NCI-H774 (cell line): Measurements from ENCODE around the gene PYHIN1.
"Not testable (repeated sequence)": the region's sequence is repeated elsewhere in the genome, so short reads cannot be mapped to it uniquely, and the experiment has no call there.

Source experiments
- DNase-seq: peaks from one replicate; lab custom pipeline; 2025; lab: John Stamatoyannopoulos, UW

The PYHIN1 gene

DNA sequence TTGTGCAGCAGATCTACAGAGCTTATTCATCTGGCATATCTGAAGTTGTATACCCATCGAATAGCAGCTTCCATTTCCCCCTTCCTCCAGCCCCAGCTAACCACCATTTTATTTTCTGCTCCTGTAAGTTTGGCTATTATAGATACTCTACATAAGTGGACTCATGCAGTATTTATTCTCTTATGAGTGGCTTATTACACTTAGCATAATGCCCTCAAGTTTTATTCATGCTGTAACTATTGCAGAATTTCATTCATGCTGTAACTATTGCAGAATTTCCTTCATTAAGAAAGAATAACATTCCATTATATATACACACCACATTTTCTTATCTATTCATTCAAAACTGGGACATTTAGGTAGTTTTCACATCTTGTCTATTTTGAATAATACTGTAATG is 47.9 kb downstream of the PYHIN1 start:
- DNase-seq, result no peak

DNA sequence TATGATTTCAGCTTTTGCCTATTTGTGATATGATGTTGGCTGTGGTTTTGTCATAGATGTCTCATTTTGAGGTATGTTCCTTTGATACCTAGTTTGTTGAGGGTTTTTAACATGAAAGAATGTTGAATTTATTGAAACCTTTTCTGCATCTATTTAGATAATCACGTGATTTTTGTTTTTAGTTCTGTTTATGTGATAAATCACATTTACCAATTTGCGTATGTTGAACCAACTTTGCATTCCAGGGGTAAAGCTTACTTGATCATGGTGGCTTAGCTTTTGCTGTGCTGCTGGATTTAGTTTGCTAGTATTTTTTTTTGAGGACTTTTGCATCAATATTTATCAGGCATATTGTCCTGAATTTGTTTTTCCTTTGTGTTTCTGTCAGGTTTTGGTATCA is 51.9 kb downstream of the PYHIN1 start:
- no peak for DNase-seq

DNA sequence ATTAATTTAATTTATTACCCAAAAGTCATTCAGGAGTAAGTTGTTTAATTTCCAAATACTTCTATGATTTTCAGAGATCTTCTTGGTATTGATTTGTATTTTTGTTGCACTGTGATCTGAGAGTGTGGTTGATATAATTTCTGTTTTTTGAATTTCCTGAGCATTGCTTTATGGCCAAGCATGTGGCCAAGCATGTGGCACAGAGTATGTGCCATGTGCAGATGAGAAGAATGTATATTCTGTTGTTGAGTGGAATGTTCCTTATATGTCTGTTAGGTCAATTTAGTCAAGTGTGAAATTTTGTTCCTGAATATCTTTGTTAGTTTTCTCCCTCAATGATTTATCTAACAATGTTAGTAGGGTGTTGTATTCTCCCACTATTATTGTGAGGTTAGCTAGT is 53.0 kb downstream of the PYHIN1 start:
- no peak for DNase-seq

DNA sequence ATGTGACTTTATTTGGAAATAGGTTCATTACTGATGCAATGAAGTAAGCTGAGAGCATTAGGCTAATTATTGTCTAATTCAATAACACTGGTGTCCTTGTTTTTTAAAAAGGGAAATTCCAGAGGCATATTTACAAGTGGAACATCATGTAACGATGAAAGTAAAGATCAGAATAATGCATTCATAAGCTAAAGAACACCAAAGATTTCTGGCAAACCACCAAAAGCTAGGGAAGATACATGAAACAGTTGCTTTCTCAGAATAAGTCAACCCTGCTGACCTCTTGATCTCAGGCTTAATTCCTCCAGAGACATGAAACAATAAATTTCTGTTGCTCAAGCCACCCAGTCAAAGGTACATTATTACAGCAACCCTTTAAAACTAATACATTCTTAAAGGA is 58.1 kb downstream of the PYHIN1 start:
- no peak for DNase-seq

DNA sequence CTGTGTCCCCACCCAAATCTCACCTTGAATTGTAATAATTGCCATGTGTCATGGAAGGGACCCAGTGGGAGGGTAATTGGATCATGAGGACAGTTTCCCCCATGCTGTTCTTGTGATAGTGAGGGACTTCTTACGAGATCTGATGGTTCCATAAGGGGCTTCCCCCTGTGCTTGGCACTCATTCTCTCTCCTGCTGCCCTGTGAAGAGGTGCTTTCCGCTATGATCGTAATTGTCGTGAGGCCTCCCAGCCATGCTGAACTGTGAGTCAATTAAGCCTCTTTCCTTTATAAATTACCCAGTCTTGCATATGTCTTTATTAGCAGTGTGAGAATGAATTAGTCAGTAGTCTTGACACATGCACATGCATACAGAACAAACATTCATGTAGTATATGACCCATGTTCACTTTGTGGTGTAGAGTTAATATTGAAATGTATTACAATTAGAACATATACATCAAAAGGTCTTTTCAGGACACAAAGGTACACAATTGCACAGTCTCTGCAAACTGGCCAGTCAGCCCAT is 61.5 kb downstream of the PYHIN1 start:
- DNase-seq, result no peak

DNA sequence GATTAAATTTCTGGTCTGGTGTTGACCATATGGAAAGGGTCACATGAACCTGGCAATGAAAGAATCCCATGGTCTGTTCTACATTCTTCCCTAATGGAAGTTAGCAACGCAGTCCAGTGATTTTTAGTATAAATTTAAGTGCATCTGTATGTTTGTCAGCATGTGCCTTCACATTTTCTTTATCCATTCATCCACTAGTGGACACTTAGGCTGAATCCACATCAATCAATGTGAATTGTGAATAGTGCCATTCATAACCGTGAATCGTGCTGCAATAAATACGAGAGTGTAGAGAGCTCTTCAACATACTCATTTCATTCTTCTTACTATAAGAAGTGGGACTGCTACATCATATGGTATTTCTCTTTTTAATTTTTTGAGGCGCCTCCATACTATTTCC is 65.6 kb downstream of the PYHIN1 start:
- DNase-seq, result no peak

DNA sequence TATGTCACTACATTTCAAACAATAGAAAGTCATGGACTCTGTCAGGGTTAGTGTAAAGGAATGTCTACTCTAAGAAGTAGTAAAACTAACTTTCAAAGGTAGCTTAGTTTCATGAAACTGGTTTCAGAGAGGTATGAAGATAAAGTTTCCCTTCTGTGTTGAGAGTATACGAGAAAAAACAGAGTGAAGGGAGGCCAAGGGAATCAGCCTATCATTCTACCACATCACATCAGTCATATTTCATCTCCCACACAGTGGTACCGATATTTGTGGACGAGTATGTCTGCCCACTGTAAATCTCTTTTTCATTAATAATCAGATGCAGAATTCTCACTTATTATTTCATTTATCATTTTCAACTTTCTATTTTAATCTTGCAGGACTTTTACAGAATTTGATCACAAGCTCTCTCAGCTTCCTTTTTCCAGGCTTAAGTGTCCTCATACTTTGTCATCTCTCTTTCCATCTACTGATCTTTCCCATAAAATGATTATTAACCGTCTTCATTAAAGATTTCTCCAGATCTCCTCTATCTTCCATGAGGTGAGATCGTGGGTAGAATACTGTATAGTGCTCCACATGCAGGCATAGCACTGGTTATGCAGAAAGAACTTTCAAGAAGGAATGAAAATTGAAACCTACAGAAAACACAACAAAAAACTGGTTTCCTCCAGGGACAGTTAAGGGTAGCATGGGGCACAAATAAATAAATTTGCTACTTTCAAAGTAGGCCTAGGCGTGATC is 66.9 kb downstream of the PYHIN1 start:
- no peak for DNase-seq

DNA sequence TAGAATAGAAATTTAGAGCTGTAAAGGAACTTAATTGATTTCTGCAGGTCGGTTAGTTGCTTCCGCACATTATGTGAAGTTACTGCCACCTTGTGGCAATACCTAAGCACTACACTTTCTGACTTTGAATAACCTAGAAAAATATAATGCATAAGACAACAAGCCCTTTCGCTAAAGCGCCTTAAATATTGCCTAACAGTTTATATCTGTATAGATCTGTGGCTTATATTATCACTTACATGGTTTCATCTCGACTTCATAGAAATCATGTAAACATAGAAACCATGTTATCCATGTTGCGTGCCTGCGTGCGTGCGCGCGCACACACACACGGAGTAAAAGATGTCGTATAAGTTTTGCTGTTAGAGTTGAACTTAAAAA is 67.4 kb downstream of the PYHIN1 start:
- DNase-seq, result peak; percentile 57

DNA sequence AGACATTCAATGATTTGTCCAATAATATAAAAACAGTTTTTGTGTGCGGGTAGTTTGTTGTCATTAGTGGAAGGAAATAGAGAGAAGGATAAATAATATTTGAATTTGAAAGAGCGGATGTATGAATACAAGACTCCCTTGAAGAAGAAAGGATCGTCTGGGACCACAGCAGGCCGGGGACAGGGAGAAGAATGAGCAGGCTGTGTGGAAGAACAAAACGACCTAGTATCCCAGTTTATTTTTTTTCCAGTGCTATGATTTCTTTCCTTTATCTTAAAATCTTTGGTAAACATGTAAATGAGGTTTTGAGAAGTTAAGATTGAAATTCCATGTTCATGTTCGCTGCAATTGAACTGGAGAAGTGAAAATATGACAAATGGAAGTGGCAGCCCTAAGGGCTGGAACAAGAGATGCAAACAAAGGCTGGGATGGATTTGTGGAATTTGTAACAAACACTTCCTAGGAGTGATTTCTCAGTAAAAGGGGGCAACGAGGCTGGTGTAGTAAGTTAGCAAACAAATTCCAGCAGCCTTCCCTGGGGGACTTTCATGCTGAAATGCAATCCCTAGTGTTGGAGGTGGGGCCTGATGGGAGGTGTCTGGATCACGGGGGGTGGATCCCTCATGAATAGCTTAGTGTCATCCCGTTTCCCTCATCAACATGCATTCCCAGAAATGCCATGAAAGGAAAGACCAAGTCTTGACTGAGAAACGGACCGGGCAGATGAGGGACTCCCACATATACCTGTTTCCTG is 68.1 kb downstream of the PYHIN1 start:
- DNase-seq, result peak; percentile 18

DNA sequence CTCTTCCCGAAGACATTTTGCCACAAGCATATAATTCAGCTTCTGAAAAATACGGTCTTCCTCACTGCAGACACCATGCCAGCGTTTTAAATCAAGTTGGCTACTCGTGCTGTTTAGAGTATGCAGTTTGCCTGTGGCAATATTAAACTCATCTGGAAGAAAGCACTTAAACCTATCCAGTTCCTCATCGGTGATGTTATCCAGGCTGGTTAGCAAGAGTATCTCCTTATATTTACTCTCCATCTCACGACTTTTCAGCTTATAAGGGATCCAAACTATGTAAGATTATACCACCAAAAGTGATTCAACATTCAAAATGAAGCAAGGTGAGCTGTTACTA is 68.7 kb downstream of the PYHIN1 start:
- DNase-seq, result no peak

DNA sequence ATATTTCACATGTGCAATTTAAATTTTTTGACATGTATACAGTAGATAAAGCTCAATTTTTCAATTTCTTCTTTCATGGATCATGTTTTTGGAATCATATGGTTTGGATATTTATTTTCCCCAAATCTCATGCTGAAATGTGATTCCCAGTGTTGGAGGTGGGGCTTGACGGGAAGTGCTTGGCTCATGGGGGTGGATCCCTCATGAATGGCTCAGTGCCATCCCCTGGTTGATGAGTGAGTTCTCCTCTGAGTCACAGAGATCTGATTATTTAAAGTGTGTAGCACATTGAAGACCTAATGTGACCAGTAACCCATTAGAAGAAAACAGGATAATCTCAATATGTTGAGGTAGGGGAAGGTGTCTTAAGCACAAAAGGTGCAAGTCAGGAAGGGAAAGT is 69.3 kb downstream of the PYHIN1 start:
- no peak for DNase-seq

DNA sequence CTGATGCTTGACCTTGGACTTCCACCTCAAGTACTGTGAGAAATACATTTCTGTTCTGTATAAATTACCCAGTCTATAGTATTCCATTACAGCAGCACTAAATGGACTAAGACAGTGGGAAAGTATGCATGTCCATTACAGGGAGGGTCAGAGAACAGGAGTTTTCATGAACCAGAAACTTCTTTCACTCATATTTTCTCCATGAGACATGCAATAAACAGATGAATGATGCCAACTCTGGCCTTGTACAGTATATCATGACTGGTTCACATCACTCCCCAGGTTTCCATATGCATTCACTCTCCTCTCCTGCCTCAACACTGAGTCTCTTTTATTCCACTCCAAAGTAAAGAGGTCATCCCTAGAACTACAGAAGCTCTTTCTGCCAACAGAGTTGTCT is 73.8 kb downstream of the PYHIN1 start:
- DNase-seq, result no peak

DNA sequence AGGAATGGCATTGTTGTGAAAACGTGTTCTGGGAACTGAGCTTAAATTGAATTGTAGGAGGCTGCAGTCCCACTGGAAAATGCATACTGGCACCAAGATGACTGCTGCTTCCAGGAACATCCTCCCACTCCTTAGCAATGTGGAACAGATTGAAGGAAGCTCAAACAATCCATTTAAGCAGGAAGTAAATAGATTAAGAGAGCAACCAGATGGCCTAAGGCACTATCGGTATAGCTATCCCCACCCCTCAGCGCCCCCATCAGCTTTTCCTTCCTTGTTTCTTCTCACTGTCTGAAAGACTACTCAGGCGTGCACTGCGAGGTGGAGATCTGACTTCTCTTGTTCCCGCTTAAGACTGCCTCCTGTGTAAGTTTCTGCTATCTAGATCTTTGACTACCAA is 74.3 kb downstream of the PYHIN1 start:
- no peak for DNase-seq

DNA sequence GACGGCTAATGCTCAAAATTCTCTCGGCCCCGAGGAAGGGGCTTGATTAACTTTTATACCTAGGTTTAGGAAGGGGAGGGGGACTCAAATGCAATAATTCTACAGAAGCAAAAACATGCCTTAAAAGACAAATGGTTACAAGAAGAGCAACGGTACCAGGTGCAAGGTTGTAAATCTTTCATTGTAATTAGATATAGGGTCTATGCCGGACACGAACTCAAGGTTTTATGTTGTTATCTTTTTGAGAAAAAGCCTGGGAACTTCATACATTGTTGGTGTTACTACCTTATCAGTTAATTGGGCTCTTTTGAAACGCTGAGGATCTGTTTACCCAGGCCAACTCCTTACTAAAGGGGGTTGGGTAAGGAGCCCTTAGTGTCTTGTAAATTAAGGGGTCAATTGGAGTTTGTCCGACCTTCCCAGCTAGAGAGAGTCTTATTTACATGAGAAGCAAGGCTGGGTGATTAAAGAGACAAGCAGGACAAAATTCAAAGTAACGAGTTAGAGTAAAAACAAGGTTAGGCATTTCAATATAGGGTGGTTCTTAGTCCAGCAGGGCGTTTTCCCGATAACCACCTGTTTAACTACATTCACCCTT is 75.0 kb downstream of the PYHIN1 start:
- DNase-seq, result not testable (repeated sequence)

DNA sequence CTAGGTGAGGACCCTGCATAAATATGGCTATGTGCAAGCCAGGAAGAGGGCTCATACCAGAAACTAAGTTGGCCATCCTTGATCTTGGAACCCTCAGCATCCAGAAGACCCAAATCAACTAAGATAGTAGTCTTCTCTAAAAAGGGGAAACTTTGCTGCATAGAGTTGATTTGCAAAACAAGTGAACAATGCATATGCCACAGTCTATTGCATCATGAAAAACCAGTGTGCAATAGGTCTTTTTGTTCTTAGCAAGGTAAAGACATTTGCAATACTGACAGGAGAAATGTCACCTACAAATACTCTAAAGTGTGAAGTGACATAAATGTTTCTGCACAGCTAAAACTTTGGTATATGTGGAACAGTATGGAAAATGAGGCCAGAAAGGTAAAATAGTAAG is 76.4 kb downstream of the PYHIN1 start:
- DNase-seq, result no peak

DNA sequence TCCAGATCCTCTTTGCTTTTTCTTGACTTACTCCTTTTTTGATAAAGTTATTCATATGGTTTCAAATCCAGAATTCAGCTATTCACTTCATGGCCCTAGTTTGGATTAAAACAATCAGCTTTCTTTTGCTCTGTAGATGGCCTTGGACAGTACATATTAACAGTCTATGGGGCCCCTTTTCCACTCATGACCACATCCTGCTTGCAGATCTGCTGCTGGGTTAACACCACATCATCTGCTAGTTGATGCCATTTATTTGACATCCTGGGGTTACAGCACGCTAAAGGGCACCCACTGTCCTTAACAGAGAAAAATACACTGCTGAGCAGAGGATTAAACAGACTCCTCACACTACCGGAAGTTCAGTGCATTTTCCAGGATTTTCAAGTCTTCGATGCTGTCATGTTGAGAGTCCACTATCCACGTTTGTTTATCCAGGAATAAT is 77.4 kb downstream of the PYHIN1 start:
- DNase-seq, result no peak

DNA sequence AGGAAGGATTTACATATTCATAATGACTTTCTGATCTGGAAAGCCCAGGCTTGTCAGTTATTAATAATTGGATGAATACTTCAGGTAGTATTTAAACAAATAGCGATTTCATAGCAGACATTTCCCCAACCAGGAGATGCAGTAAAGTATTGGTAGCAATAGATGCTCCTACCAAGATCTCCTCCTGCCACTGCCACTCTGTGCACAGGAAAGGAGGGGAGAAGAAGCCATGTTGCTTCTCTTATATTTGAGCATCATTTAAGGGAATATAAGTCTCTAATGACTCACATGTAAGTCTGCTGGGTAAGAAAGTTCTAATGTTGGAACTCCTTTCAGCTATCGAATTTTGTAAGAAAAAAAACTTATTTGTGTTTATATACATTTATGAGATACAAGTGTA is 77.9 kb downstream of the PYHIN1 start:
- no peak for DNase-seq

DNA sequence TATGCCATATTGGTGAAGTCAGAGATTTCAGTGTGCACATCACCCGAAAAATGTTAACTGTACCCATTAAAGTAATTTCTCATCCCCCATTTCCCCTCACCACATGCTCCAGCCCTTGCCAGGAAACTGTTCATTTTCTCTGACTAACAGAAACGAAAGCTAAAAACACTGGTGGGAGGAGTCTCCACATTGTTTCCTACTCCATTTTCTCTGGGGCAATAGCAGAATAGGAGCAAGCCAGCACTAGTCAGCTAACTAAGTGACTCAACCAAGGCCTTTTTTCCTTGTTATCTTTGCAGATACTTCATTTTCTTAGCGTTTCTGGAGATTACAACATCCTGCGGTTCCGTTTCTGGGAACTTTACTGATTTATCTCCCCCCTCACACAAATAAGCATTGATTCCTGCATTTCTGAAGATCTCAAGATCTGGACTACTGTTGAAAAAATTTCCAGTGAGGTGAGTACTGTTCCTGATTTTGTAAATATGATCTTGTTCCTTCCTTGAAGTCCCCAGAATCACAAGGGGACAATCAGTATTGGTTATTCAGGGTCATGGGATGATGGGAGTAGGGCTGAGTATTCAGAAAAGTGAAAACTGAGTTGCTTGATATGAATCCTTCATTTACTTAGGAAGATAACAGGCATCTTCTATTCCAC is 78.5 kb downstream of the PYHIN1 start, which contains the start of gene IFI16:
Gene IFI16, plus strand, starts transcription at position 204 of the 658 bp plus-strand sequence. CDS start 4,774 bp downstream, outside the sequence.
- DNase-seq, result peak; percentile 21

DNA sequence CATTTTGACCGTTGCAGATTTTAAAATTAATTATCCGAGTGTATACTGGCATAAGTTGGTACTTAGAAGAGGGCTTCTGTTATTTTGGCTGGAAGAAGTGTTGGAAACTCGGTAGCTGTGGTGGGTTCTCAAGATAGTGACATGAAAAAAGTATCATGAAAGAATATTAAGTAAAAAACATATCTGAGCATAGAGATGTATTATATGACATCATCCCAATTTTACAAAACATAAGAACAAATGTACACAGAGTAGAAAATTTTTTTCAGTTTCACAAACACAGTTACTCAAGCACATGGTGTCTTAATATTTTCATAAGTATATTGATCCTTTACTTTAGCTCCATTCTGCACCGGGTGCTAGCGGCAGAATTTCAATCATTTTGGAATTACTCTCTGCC is 79.0 kb downstream of the PYHIN1 start:
- DNase-seq, result no peak

DNA sequence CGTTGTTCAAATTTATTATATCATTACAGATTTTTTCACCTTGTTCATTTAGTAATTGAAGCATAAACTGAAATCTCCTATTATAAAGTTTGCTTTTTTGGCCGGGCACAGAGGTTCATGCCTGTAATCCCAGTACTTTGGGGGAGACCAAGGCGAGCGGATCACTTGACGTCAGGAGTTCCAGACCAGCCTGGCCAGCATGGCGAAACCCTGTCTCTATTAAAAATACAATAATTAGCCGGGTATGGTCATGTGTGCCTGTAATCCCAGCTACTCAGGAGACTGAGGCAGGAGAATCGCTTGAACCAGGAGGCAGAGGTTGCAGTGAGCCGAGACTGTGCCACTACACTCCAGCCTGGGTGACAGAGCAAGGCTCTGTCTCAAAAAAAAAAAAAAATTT is 79.6 kb downstream of the PYHIN1 start:
- not testable (repeated sequence) for DNase-seq

DNA sequence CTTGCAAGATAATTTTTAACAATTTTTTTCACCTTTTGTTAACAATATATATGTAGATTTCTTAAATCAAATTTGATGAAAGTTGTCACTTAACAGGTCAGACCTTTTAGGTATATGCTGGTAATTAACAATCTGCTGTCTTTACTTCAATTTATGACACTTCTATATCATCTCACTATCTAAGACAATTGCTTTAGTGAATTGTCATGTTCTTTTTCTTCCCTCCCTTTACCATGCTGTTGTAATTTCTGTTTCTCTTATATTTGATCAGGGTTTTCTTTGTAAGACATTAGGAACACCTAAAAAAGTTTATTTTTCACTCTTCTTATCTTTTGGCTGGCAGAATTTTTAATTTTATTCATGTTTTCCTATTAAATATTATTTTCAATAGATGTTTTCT is 80.4 kb downstream of the PYHIN1 start:
- no peak for DNase-seq

DNA sequence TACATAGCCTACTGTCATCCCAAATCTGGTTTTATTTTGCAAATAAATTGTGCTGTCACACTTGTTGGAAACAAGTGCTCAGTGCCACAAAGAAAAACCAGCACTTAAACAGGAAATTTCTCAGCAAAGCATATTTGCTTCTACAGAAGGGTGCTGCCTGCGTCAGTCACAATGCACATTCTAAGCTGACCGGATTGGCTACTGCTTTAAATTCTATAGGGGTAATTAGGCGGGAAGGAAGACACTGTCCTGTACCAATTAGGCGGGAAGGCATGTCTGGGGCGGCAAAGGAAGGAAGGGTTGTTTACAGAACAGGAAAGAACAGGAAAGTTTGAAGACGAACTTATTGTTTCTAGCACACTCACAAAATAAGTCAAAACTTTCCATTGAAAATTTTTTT is 81.1 kb downstream of the PYHIN1 start:
- DNase-seq, result no peak
